Liver (tissue), 9 donors: ENCODE data around the gene RECQL5. TPM values are rescaled to one million over a fixed set of nuclear protein-coding genes. Genes with fewer than 3 reads are reported as not detected.

Experiments used
- DNase-seq: peaks from one replicate; pipeline ENCODE4 v3.0.0-alpha.2; 2017; ENCODE audit warnings: low spot score
- H3K27ac ChIP-seq, 2 donors: one replicate each; pipeline ENCODE4 v1.7.0; 2013; ENCODE audit warnings: inconsistent platforms in 2 of 2, low read length in 2 of 2, control low read depth in 1 of 2, low read depth in 1 of 2, mild to moderate bottlenecking in 1 of 2
- H3K27me3 ChIP-seq, 4 donors: one replicate each; pipeline versions ENCODE4 v1.6.1 to v1.7.0; 2013; ENCODE audit warnings: low read length in 3 of 4, inconsistent platforms in 1 of 4, mild to moderate bottlenecking in 1 of 4, moderate library complexity in 1 of 4; ENCODE audit not compliant: control insufficient read depth in 4 of 4, insufficient read depth in 4 of 4
- H3K36me3 ChIP-seq, 4 donors: one replicate each; pipeline versions ENCODE4 v1.6.1 to v1.7.0; 2013; ENCODE audit warnings: low read length in 3 of 4, mild to moderate bottlenecking in 3 of 4, low read depth in 1 of 4, moderate library complexity in 1 of 4; ENCODE audit not compliant: control insufficient read depth in 4 of 4, insufficient read depth in 3 of 4
- H3K4me1 ChIP-seq, 4 donors: one replicate each; pipeline versions ENCODE4 v1.6.1 to v1.7.0; 2013; ENCODE audit warnings: low read length in 3 of 4, mild to moderate bottlenecking in 3 of 4, moderate library complexity in 1 of 4; ENCODE audit not compliant: control insufficient read depth in 4 of 4, insufficient read depth in 4 of 4
- H3K4me3 ChIP-seq, 3 donors: one replicate each; pipeline versions ENCODE4 v1.6.1 to v1.7.0; 2013; ENCODE audit warnings: low read length in 3 of 3, control low read depth in 1 of 3, low read depth in 1 of 3, mild to moderate bottlenecking in 1 of 3
- H3K9ac ChIP-seq, 2 donors: one replicate each; pipeline ENCODE4 v1.7.0; 2013; ENCODE audit warnings: low read length in 2 of 2, mild to moderate bottlenecking in 2 of 2, moderate library complexity in 2 of 2, control low read depth in 1 of 2, low read depth in 1 of 2
- H3K9me3 ChIP-seq, 4 donors: one replicate each; pipeline versions ENCODE4 v1.6.1 to v1.7.0; 2013; ENCODE audit warnings: low read length in 3 of 4; ENCODE audit not compliant: control insufficient read depth in 4 of 4
- FOXA1 ChIP-seq: IDR thresholded peaks from 2 replicates; pipeline ENCODE4 v1.6.1; 2016; ENCODE audit warnings: antibody characterized with exemption
- GABPA ChIP-seq, 2 donors: IDR thresholded peaks in 1 of 2; conservative IDR thresholded peaks in 1 of 2; 2 replicates each; pipeline ENCODE4 v1.6.1; 2016; ENCODE audit warnings: antibody characterized with exemption in 2 of 2, mild to moderate bottlenecking in 1 of 2, moderate library complexity in 1 of 2
- HNF4A ChIP-seq, 2 donors: conservative IDR thresholded peaks; 2 replicates each; pipeline ENCODE4 v1.6.1; 2016; ENCODE audit warnings: antibody characterized with exemption in 2 of 2, mild to moderate bottlenecking in 2 of 2
- NR2F2 ChIP-seq: IDR thresholded peaks from 2 replicates; pipeline ENCODE4 v1.6.1; 2016; ENCODE audit warnings: antibody characterized with exemption
- RAD21 ChIP-seq, 2 donors: IDR thresholded peaks; 2 replicates each; pipeline ENCODE4 v1.6.1; 2016; ENCODE audit warnings: antibody characterized with exemption in 2 of 2, mild to moderate bottlenecking in 2 of 2
- RXRA ChIP-seq, 2 donors: IDR thresholded peaks; 2 replicates each; pipeline ENCODE4 v1.6.1; 2017 to 2018; ENCODE audit warnings: antibody characterized with exemption in 2 of 2, mild to moderate bottlenecking in 1 of 2
- SP1 ChIP-seq: IDR thresholded peaks from 2 replicates; pipeline ENCODE4 v1.6.1; 2018; ENCODE audit warnings: antibody characterized with exemption, mild to moderate bottlenecking
- TAF1 ChIP-seq: conservative IDR thresholded peaks from 2 replicates; pipeline ENCODE4 v1.6.1; 2016; ENCODE audit warnings: antibody characterized with exemption, mild to moderate bottlenecking
- YY1 ChIP-seq: IDR thresholded peaks from 2 replicates; pipeline ENCODE4 v1.6.1; 2016; ENCODE audit warnings: antibody characterized with exemption, mild to moderate bottlenecking
- WGBS: extraction: QIAGEN DNeasy Blood & Tissue Kit; methylation state at CpG from one replicate; pipeline ENCODE4 v1.1.7; 2013; 5-methylcytosine and 5-hydroxymethylcytosine counted together
- polyA plus RNA-seq, 2 donors: library from polyadenylated mRNA; stranded (reverse) in 1 of 2; unstranded in 1 of 2; fragments of 200-250 nt in 1 of 2; fragments of >200 nt in 1 of 2; fragmentation: Nextera tagmentation in 1 of 2; extraction: Ambion mirVana in 1 of 2; gene quantifications; one replicate each; pipeline versions ENCODE4 v1.2.1 to v1.2.3, GENCODE V29; 2013 to 2015
- total RNA-seq, 2 donors: library from RNA; depleted of rRNA; stranded (reverse); fragments of >200 nt; gene quantifications; one replicate each; pipeline ENCODE4 v1.2.3, GENCODE V29; 2014
- TF ChIP-seq, protein P1 (sequence below): IDR thresholded peaks from 2 replicates; pipeline ENCODE4 v1.6.1; 2016; ENCODE audit warnings: antibody characterized with exemption
- TF ChIP-seq, protein P2 (sequence below): fragments of 150-350 bp; IDR thresholded peaks from 2 replicates; pipeline ENCODE4 v1.5.1; 2017; ENCODE audit warnings: improper control_type of control experiment, low read depth, low read length; ENCODE audit not compliant: missing input control
- TF ChIP-seq, protein P3 (sequence below): IDR thresholded peaks from 2 replicates; pipeline ENCODE4 v1.6.1; 2016; ENCODE audit warnings: antibody characterized with exemption, mild to moderate bottlenecking
- TF ChIP-seq, protein P4 (sequence below): IDR thresholded peaks from 2 replicates; pipeline ENCODE4 v1.6.1; 2016; ENCODE audit warnings: antibody characterized with exemption
- donor health status: healthy.
- donor health status: healthy.
- donor health status: healthy.
- donor health status: healthy.
- donor health status: healthy.

Gene RECQL5
- total and polyA plus RNA-seq, 4 donors = 8.3 to 15.1 (median 11.5) TPM

DNA sequence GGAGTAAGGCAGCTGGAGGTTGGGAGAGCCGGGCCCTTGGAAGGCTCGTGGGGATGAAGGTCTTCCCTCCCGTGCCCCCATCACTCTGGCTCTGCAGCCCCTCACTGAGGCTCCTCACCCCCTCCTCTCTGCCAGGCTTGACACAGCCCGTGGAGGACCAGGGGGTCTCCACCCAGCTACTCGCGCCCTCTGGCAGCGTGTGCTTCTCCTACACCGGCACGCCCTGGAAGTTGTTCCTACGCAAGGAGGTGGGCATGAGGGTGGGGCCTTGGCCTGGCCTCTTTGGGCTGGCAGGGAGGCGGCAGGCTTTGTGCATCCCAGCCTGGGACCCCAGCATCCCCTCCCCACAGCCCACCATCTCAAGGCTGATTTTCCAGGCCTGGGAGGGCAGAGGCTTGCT lies 49.3 kb downstream of the RECQL5 start:
- Histone ChIP-seq H3K27me3 (no peaks in the 10 kb centered on the region), H3K4me1 (peaks cover 0 to 6% (median 2%) of the 10 kb centered on the region in 4 donors), H3K9me3 (no peaks in the 10 kb centered on the region), H3K27ac (no peak overlapping the region), H3K9ac (no peak overlapping the region), H3K4me3 (no peak overlapping the region), H3K36me3 (peaks cover 0 to 43% (median 6%) of the 10 kb centered on the region in 4 donors)
- TF ChIP-seq FOXA1 = no peak
- DNase-seq = no peak
- 93% methylated on average over 11 of the region's 11 CpGs for WGBS

DNA sequence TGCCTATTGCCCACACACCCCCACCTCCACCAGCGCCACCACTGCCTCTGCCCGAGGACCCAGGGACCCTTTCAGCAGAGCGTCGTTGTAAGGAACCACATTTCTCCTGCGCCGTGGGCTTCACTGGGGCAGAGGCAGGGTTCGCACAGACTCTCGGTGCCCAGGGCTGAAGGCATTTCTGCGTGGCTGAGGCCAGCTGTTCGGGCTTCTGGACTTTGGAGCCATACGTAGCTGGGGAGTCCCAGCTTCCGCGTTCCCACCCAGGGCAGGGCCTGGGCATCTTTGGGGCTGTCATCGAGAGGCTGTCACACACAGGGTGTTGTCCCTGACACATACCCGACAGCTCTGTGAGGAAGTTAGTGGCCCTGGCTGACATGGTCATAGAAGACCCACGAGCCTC lies 49.7 kb downstream of the RECQL5 start:
- H3K4me1 ChIP-seq = peaks cover 0 to 6% (median 2%) of the 10 kb centered on the region in 4 donors
- WGBS = 87% methylated on average over 16 of the region's 16 CpGs
- TF ChIP-seq GABPA (IDR thresholded peaks at IDR 0.05 in 1 of 2, conservative IDR thresholded peaks at IDR 0.05 in 1 of 2) (no peak), YY1 (no peak), RXRA (IDR thresholded peaks at IDR 0.05) (no peak), NR2F2 (no peak)
- TF ChIP-seq, protein P1, sequence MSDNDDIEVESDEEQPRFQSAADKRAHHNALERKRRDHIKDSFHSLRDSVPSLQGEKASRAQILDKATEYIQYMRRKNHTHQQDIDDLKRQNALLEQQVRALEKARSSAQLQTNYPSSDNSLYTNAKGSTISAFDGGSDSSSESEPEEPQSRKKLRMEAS = no peak
- TF ChIP-seq, protein P2, sequence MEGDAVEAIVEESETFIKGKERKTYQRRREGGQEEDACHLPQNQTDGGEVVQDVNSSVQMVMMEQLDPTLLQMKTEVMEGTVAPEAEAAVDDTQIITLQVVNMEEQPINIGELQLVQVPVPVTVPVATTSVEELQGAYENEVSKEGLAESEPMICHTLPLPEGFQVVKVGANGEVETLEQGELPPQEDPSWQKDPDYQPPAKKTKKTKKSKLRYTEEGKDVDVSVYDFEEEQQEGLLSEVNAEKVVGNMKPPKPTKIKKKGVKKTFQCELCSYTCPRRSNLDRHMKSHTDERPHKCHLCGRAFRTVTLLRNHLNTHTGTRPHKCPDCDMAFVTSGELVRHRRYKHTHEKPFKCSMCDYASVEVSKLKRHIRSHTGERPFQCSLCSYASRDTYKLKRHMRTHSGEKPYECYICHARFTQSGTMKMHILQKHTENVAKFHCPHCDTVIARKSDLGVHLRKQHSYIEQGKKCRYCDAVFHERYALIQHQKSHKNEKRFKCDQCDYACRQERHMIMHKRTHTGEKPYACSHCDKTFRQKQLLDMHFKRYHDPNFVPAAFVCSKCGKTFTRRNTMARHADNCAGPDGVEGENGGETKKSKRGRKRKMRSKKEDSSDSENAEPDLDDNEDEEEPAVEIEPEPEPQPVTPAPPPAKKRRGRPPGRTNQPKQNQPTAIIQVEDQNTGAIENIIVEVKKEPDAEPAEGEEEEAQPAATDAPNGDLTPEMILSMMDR = no peak
- H3K27me3 ChIP-seq = no peaks in the 10 kb centered on the region
- no peak overlapping the region for H3K4me3 ChIP-seq
- no peak for DNase-seq
- peaks cover 0 to 44% (median 6%) of the 10 kb centered on the region in 4 donors for H3K36me3 ChIP-seq
- no peak overlapping the region for H3K27ac ChIP-seq
- H3K9ac ChIP-seq = no peak overlapping the region
- no peaks in the 10 kb centered on the region for H3K9me3 ChIP-seq

DNA sequence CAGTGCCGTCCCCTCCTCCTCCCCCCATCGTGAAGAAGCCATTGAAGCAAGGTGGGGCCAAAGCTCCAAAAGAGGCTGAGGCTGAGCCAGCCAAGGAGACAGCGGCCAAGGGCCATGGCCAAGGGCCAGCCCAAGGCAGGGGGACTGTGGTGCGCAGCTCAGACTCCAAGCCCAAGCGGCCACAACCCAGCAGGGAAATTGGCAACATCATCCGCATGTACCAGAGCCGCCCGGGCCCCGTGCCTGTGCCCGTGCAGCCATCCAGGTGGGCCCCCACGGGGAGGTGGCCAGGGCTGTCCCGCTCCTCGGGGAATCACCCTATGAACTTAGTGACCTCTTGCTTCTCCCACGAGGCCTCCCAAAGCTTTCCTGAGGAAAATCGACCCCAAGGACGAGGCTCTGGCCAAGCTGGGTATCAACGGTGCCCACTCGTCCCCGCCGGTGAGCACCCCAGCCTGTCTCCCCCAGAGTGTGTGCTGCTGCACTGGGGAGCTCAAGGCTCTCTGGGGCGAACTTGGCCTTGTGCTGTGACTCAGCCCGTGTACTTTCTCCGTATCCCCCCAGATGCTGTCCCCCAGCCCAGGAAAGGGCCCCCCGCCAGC lies 50.3 kb downstream of the RECQL5 start:
- Histone ChIP-seq H3K36me3 (peaks cover 0 to 45% (median 6%) of the 10 kb centered on the region in 4 donors), H3K27ac (no peak overlapping the region), H3K27me3 (no peaks in the 10 kb centered on the region), H3K4me1 (peaks cover 0 to 6% (median 2%) of the 10 kb centered on the region in 4 donors), H3K4me3 (no peak overlapping the region), H3K9ac (no peak overlapping the region), H3K9me3 (no peaks in the 10 kb centered on the region)
- WGBS = 91% methylated on average over 24 of the region's 24 CpGs
- DNase-seq = no peak
- TF ChIP-seq RXRA (IDR thresholded peaks at IDR 0.05) = no peak
- TF ChIP-seq SP1 = no peak
- TF ChIP-seq TAF1 = no peak
- TF ChIP-seq, protein P3, sequence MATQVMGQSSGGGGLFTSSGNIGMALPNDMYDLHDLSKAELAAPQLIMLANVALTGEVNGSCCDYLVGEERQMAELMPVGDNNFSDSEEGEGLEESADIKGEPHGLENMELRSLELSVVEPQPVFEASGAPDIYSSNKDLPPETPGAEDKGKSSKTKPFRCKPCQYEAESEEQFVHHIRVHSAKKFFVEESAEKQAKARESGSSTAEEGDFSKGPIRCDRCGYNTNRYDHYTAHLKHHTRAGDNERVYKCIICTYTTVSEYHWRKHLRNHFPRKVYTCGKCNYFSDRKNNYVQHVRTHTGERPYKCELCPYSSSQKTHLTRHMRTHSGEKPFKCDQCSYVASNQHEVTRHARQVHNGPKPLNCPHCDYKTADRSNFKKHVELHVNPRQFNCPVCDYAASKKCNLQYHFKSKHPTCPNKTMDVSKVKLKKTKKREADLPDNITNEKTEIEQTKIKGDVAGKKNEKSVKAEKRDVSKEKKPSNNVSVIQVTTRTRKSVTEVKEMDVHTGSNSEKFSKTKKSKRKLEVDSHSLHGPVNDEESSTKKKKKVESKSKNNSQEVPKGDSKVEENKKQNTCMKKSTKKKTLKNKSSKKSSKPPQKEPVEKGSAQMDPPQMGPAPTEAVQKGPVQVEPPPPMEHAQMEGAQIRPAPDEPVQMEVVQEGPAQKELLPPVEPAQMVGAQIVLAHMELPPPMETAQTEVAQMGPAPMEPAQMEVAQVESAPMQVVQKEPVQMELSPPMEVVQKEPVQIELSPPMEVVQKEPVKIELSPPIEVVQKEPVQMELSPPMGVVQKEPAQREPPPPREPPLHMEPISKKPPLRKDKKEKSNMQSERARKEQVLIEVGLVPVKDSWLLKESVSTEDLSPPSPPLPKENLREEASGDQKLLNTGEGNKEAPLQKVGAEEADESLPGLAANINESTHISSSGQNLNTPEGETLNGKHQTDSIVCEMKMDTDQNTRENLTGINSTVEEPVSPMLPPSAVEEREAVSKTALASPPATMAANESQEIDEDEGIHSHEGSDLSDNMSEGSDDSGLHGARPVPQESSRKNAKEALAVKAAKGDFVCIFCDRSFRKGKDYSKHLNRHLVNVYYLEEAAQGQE = no peak
- no peak for TF ChIP-seq RAD21 (IDR thresholded peaks at IDR 0.05)
- TF ChIP-seq, protein P4, sequence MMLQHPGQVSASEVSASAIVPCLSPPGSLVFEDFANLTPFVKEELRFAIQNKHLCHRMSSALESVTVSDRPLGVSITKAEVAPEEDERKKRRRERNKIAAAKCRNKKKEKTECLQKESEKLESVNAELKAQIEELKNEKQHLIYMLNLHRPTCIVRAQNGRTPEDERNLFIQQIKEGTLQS = no peak
- no peak for TF ChIP-seq HNF4A (conservative IDR thresholded peaks at IDR 0.05)
- no peak for TF ChIP-seq YY1
- no peak for TF ChIP-seq NR2F2
- TF ChIP-seq FOXA1 = no peak
